SW480 (cell line): Measurements from ENCODE around the gene SOCS6.
"Not testable (repeated sequence)": the region's sequence is repeated elsewhere in the genome, so short reads cannot be mapped to it uniquely, and the experiment has no call there.

Experiments
- DNase-seq: peaks from one replicate; pipeline ENCODE4 v3.0.0-alpha.2; 2016; ENCODE audit warnings: low spot score

SOCS6 gene

GRCh38 chr18:70362258-70362657, 73.4 kb downstream of the SOCS6 start:
- DNase-seq = no peak

- DNase-seq = peak; percentile 14
Observed at GRCh38 chr18:70363861-70364260, 75.0 kb downstream of the SOCS6 start.

GRCh38 chr18:70365361-70365760, 76.5 kb downstream of the SOCS6 start:
- DNase-seq = no peak

- DNase-seq = no peak
Observed at GRCh38 chr18:70366174-70366573, 77.3 kb downstream of the SOCS6 start.

GRCh38 chr18:70366670-70367069, 77.8 kb downstream of the SOCS6 start:
- no peak for DNase-seq

- not testable (repeated sequence) for DNase-seq
Observed at GRCh38 chr18:70367344-70367743, 78.5 kb downstream of the SOCS6 start.

GRCh38 chr18:70368903-70369302, 80.1 kb downstream of the SOCS6 start:
- no peak for DNase-seq

GRCh38 chr18:70370762-70371733, 82.2 kb downstream of the SOCS6 start:
- DNase-seq = peak; percentile 47

GRCh38 chr18:70371908-70372307, 83.1 kb downstream of the SOCS6 start:
- DNase-seq = no peak

- no peak for DNase-seq
Observed at GRCh38 chr18:70372450-70373041, 83.7 kb downstream of the SOCS6 start.

- peak; percentile 35 for DNase-seq
Observed at GRCh38 chr18:70373042-70373519, 84.2 kb downstream of the SOCS6 start.

GRCh38 chr18:70374154-70374553, 85.3 kb downstream of the SOCS6 start:
- no peak for DNase-seq

- DNase-seq = peak; percentile 83
Observed at GRCh38 chr18:70376137-70376913, 87.5 kb downstream of the SOCS6 start.

GRCh38 chr18:70376914-70377258, 88.0 kb downstream of the SOCS6 start:
- DNase-seq = peak; percentile 91

- DNase-seq = peak; percentile 56
Observed at GRCh38 chr18:70377317-70377799, 88.5 kb downstream of the SOCS6 start.

GRCh38 chr18:70377857-70378701, 89.2 kb downstream of the SOCS6 start:
- no peak for DNase-seq
